22Rv1 (cell line): ENCODE results near the gene VRK3.

Experiments
- CTCF ChIP-seq: fragments of 450-650 bp; IDR thresholded peaks from 2 replicates; pipeline ENCODE4 v1.5.1; 2017; ENCODE audit warnings: mild to moderate bottlenecking
- ZFX ChIP-seq: fragments of 450-650 bp; IDR thresholded peaks from 2 replicates; pipeline ENCODE4 v1.6.1; 2017; ENCODE audit warnings: antibody characterized with exemption, borderline replicate concordance

DNA sequence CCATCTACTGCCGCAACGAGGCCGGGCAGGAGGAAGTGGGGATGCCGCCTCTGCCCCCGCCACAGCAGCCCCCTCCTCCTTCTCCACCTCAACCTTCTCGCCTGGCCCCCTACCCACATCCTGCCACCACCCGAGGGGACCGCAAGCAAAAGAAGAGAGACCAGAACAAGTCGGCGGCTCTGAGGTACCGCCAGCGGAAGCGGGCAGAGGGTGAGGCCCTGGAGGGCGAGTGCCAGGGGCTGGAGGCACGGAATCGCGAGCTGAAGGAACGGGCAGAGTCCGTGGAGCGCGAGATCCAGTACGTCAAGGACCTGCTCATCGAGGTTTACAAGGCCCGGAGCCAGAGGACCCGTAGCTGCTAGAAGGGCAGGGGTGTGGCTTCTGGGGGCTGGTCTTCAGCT is 92.4 kb downstream of the VRK3 start:
- TF ChIP-seq CTCF (no peak), ZFX (no peak)
